Astrocyte of the spinal cord (primary cell): Measurements from ENCODE around the gene TTC28.
A peak's percentile ranks its signal among the peaks of the same experiment; 100 is the strongest.

Source experiments
- DNase-seq: peaks from one replicate; pipeline ENCODE4 v3.0.0; 2011; ENCODE audit warnings: low read depth, low spot score
- H3K4me3 ChIP-seq: 2 replicates; pipeline ENCODE4 v1.5.1; 2011; ENCODE audit warnings: low read depth, mild to moderate bottlenecking, low read length, moderate library complexity
- in situ Hi-C: cut with HindIII; loops from 2 replicates; pipeline ENCODE4 v1.10.0; 2017; ENCODE audit warnings: low sequenced_read_pairs
- TF ChIP-seq, protein P1 (sequence below): IDR thresholded peaks from 2 replicates; pipeline ENCODE4 v1.5.1; 2012; ENCODE audit warnings: low read depth, mild to moderate bottlenecking, low read length, inconsistent platforms

The TTC28 gene

DNA sequence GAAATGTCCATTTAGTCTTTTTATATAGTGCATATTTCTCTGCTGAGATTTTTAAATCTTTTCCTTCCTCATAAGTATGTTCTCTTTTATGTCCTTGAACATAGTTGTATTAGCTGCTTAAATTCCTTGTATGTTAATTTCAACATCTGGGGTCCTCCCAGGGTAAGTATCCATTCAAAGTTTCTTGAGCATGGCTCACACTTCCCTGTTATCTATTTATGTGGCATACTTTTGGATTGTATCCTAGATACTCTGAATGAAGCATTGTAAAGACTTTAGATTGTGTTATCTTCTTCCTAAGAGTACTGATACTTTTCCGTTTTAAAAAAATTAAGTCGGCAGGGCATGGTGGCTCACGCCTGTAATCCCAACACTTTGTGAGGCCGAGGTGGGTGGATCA is 732.2 kb downstream of the TTC28 start:
- H3K4me3 ChIP-seq, result no peak overlapping the region
- no peak for DNase-seq
- TF ChIP-seq, protein P1, sequence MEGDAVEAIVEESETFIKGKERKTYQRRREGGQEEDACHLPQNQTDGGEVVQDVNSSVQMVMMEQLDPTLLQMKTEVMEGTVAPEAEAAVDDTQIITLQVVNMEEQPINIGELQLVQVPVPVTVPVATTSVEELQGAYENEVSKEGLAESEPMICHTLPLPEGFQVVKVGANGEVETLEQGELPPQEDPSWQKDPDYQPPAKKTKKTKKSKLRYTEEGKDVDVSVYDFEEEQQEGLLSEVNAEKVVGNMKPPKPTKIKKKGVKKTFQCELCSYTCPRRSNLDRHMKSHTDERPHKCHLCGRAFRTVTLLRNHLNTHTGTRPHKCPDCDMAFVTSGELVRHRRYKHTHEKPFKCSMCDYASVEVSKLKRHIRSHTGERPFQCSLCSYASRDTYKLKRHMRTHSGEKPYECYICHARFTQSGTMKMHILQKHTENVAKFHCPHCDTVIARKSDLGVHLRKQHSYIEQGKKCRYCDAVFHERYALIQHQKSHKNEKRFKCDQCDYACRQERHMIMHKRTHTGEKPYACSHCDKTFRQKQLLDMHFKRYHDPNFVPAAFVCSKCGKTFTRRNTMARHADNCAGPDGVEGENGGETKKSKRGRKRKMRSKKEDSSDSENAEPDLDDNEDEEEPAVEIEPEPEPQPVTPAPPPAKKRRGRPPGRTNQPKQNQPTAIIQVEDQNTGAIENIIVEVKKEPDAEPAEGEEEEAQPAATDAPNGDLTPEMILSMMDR, result no peak
- in situ Hi-C loops, result no loop called here

GRCh38 chr22:27941143-27941542 is 738.5 kb downstream of the TTC28 start:
- H3K4me3 ChIP-seq, result no peak overlapping the region
- TF ChIP-seq, protein P1, result no peak
- in situ Hi-C loops, result no loop called here
- no peak for DNase-seq

DNA sequence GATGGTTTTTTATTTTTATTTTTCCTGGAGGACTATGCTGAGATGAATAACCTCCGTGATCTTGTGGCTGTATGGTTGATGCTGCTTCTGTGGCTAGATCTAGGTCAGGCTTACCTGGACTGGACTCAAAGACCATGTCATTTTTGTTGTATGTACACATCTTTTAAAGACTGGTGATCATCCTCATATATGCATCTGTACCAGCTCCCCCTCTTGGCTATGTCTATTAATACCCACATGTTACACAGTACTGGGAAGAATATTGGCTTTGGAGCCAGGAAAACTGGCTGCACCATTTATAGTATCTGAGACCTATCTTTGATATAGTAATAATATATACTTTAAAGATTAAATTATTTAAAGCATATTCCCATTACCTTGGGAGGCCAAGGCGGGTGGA is 742.2 kb downstream of the TTC28 start:
- TF ChIP-seq, protein P1, result peak; percentile 19
- H3K4me3 ChIP-seq, result no peak overlapping the region
- in situ Hi-C loops, result no loop called here
- DNase-seq, result no peak

DNA sequence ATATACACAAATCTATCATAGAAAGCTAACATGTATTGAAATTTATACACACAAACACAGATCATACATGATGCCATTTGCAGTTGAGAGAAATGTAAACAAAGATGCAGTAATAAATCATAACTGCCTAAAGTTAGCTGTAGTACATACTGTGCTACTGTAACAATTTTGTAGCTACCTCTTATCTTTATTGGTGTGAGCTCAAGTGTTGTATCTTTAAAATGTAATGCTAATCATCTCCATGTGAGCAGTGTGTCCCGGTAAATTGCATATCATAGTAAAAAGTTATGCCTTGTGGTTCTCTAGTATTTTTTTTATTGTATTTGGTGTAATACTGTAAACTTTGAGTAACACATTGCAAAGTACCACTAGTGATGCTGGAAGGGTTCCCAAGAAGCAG is 743.7 kb downstream of the TTC28 start:
- DNase-seq, result no peak
- in situ Hi-C loops, result no loop called here
- TF ChIP-seq, protein P1, result no peak

GRCh38 chr22:27934069-27934468 is 745.6 kb downstream of the TTC28 start:
- no peak for DNase-seq
- TF ChIP-seq, protein P1, result no peak

More for the DNA sequence above, 743.7 kb downstream of the TTC28 start:
- H3K4me3 ChIP-seq, result no peak overlapping the region

DNA sequence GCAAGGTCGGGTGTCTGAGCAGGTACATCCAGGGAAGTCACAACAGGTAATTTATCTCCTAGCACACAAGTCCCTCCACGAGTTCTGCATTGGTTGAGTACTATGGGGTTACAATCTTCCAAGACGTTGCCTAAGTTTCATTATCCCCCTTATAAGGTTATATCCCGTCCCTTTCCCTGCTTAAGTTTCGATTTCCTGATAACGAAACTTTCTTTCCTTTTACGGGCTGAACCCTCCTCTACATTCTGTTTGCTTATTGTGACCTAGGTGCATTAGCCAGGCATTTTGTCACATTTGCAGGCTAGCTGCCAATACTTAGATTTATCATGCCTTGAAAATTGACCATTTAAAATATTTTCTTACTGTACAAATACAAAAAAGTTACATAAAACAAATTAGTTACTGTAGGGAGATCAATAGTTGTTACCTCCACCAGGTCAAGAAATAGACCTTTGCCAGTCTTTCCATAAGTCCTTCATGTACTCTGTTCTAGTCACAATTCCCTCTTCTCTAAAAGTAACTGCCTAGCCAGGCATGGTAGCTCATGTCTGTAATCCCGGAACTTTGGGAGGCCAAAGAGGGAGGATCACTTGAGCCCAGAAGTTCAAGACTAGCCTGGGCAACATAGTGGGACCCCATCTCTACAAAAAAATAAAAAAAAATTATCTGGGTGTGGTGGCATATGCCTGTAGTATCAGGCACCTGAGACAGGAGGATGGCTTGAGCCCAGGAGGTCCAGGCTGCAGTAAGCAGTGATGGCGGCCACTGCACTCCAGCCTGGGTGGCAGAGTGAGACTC is 746.3 kb downstream of the TTC28 start:
- no peak for DNase-seq
- H3K4me3 ChIP-seq, result no peak overlapping the region
- in situ Hi-C loops, result no loop called here
- TF ChIP-seq, protein P1, result no peak

More at GRCh38 chr22:27934069-27934468, 745.6 kb downstream of the TTC28 start:
- no peak overlapping the region for H3K4me3 ChIP-seq
- in situ Hi-C loops, result no loop called here
